OCI-M1 (cell line): ENCODE measurements around the gene PLXDC2.
"Not testable (repeated sequence)": the region's sequence is repeated elsewhere in the genome, so short reads cannot be mapped to it uniquely, and the experiment has no call there.

Experiments used
- DNase-seq: peaks from one replicate; lab custom pipeline; 2025; lab: John Stamatoyannopoulos, UW

Gene PLXDC2

GRCh38 chr10:19979628-19980027 lies 163.4 kb downstream of the PLXDC2 start:
- no peak for DNase-seq

GRCh38 chr10:19983880-19984565 lies 167.8 kb downstream of the PLXDC2 start:
- no peak for DNase-seq

GRCh38 chr10:19985745-19986144 lies 169.5 kb downstream of the PLXDC2 start:
- no peak for DNase-seq

GRCh38 chr10:19986591-19986990 lies 170.4 kb downstream of the PLXDC2 start:
- no peak for DNase-seq

GRCh38 chr10:19987931-19988330 lies 171.7 kb downstream of the PLXDC2 start:
- DNase-seq = no peak

GRCh38 chr10:19993714-19994315 lies 177.6 kb downstream of the PLXDC2 start:
- DNase-seq = peak; percentile 6

GRCh38 chr10:19998482-19998881 lies 182.2 kb downstream of the PLXDC2 start:
- no peak for DNase-seq

- DNase-seq = no peak
These were observed 183.2 kb downstream of the PLXDC2 start for GRCh38 chr10:19999431-19999830.

- DNase-seq = not testable (repeated sequence)
These were observed 185.8 kb downstream of the PLXDC2 start for GRCh38 chr10:20002026-20002425.

GRCh38 chr10:20002657-20003056 lies 186.4 kb downstream of the PLXDC2 start:
- no peak for DNase-seq

- peak; percentile 34 for DNase-seq
These were observed 187.9 kb downstream of the PLXDC2 start for GRCh38 chr10:20004087-20004523.

GRCh38 chr10:20005638-20006037 lies 189.4 kb downstream of the PLXDC2 start:
- no peak for DNase-seq

- DNase-seq = no peak
These were observed 190.1 kb downstream of the PLXDC2 start for GRCh38 chr10:20006169-20006870.

GRCh38 chr10:20007426-20007825 lies 191.2 kb downstream of the PLXDC2 start:
- no peak for DNase-seq

GRCh38 chr10:20013991-20014750 lies 197.9 kb downstream of the PLXDC2 start:
- no peak for DNase-seq

- DNase-seq = no peak
These were observed 201.7 kb downstream of the PLXDC2 start for GRCh38 chr10:20017961-20018360.

- no peak for DNase-seq
These were observed 204.4 kb downstream of the PLXDC2 start for GRCh38 chr10:20020677-20021076.

- no peak for DNase-seq
These were observed 213.3 kb downstream of the PLXDC2 start for GRCh38 chr10:20029523-20029922.

- no peak for DNase-seq
These were observed 217.2 kb downstream of the PLXDC2 start for GRCh38 chr10:20033476-20033875.

- no peak for DNase-seq
These were observed 218.5 kb downstream of the PLXDC2 start for GRCh38 chr10:20034732-20035131.

- DNase-seq = peak; percentile 9
These were observed 223.8 kb downstream of the PLXDC2 start for GRCh38 chr10:20040012-20040411.

- no peak for DNase-seq
These were observed 225.7 kb downstream of the PLXDC2 start for GRCh38 chr10:20041931-20042330.
